Trophoblast cell (in vitro differentiated cells and primary cell): ENCODE measurements around the gene INSYN2A.

Experiments
- DNase-seq, 2 donors: peaks; one replicate each; pipeline ENCODE4 v3.0.0-alpha.2; 2016
- H2AFZ ChIP-seq: 2 replicates; pipeline ENCODE4 v1.6.1; 2013; ENCODE audit warnings: low read length, moderate library complexity, mild to moderate bottlenecking; ENCODE audit not compliant: insufficient read depth, poor library complexity
- H2AK5ac ChIP-seq: 2 replicates; pipeline ENCODE4 v1.6.1; 2013; ENCODE audit warnings: mild to moderate bottlenecking, low read length
- H2BK120ac ChIP-seq: 2 replicates; pipeline ENCODE4 v1.6.1; 2013; ENCODE audit warnings: low read length, mild to moderate bottlenecking, moderate library complexity; ENCODE audit not compliant: insufficient read depth, poor library complexity
- H2BK12ac ChIP-seq: 2 replicates; pipeline ENCODE4 v1.6.1; 2013; ENCODE audit warnings: mild to moderate bottlenecking, low read length, moderate library complexity
- H2BK5ac ChIP-seq: 2 replicates; pipeline ENCODE4 v1.6.1; 2013; ENCODE audit warnings: low read length, low read depth, moderate library complexity, mild to moderate bottlenecking; ENCODE audit not compliant: poor library complexity
- H3K14ac ChIP-seq: 2 replicates; pipeline ENCODE4 v1.6.1; 2013; ENCODE audit warnings: mild to moderate bottlenecking, low read length
- H3K18ac ChIP-seq: 2 replicates; pipeline ENCODE4 v1.6.1; 2013; ENCODE audit warnings: mild to moderate bottlenecking, low read length
- H3K23ac ChIP-seq: 2 replicates; pipeline ENCODE4 v1.6.1; 2013; ENCODE audit warnings: low read length
- H3K27ac ChIP-seq: 2 replicates; pipeline ENCODE4 v1.5.1; 2013; ENCODE audit warnings: low read depth, mild to moderate bottlenecking, inconsistent platforms, low read length, moderate library complexity
- H3K27me3 ChIP-seq: 2 replicates; pipeline ENCODE4 v1.6.1; 2013; ENCODE audit warnings: inconsistent platforms, mild to moderate bottlenecking, low read length, moderate library complexity; ENCODE audit not compliant: insufficient read depth
- H3K36me3 ChIP-seq, 2 experiments: 1 replicate in 1 of 2; 2 replicates in 1 of 2; pipeline ENCODE4 v1.6.1; 2013; ENCODE audit warnings: low read length in 2 of 2, mild to moderate bottlenecking in 2 of 2, moderate library complexity in 1 of 2; ENCODE audit not compliant: insufficient read depth in 2 of 2, control insufficient read depth in 1 of 2
- H3K4ac ChIP-seq: 2 replicates; pipeline ENCODE4 v1.6.1; 2013; ENCODE audit warnings: low read depth, mild to moderate bottlenecking, low read length, moderate library complexity
- H3K4me1 ChIP-seq, 2 experiments: 1 replicate in 1 of 2; 2 replicates in 1 of 2; pipeline ENCODE4 v1.6.1; 2013; ENCODE audit warnings: low read length in 2 of 2, mild to moderate bottlenecking in 2 of 2, moderate library complexity in 1 of 2; ENCODE audit not compliant: insufficient read depth in 2 of 2, control insufficient read depth in 1 of 2
- H3K4me2 ChIP-seq: 2 replicates; pipeline ENCODE4 v1.6.1; 2013; ENCODE audit warnings: inconsistent platforms, mild to moderate bottlenecking, low read length, moderate library complexity
- H3K4me3 ChIP-seq: 2 replicates; pipeline ENCODE4 v1.5.1; 2013; ENCODE audit warnings: mild to moderate bottlenecking, low read depth, low read length, inconsistent platforms
- H3K79me1 ChIP-seq: one replicate; pipeline ENCODE4 v1.6.1; 2013; ENCODE audit warnings: low read length
- H3K79me2 ChIP-seq: 2 replicates; pipeline ENCODE4 v1.6.1; 2013; ENCODE audit warnings: low read length, mild to moderate bottlenecking; ENCODE audit not compliant: control insufficient read depth, insufficient read depth, poor library complexity
- H3K9ac ChIP-seq: 2 replicates; pipeline ENCODE4 v1.6.1; 2013; ENCODE audit warnings: mild to moderate bottlenecking, low read length
- H3K9me3 ChIP-seq: 2 replicates; pipeline ENCODE4 v1.6.1; 2013; ENCODE audit warnings: low read depth, mild to moderate bottlenecking, control low read depth, inconsistent platforms, low read length; ENCODE audit not compliant: insufficient read depth
- H4K12ac ChIP-seq: 2 replicates; pipeline ENCODE4 v1.6.1; 2013; ENCODE audit warnings: low read depth, mild to moderate bottlenecking, low read length, moderate library complexity
- H4K8ac ChIP-seq: 2 replicates; pipeline ENCODE4 v1.6.1; 2013; ENCODE audit warnings: low read depth, mild to moderate bottlenecking, low read length, moderate library complexity
- H4K91ac ChIP-seq: one replicate; pipeline ENCODE4 v1.6.1; 2013; ENCODE audit warnings: low read depth, mild to moderate bottlenecking, low read length, moderate library complexity
- WGBS: extraction: QIAGEN DNeasy Blood & Tissue Kit; methylation state at CpG from one replicate; pipeline ENCODE4 v1.1.7; 2013; ENCODE audit warnings: missing lambda C conversion rate; ENCODE audit not compliant: insufficient read length, insufficient coverage; ENCODE audit errors: extremely low coverage; 5-methylcytosine and 5-hydroxymethylcytosine counted together

INSYN2A gene

DNA sequence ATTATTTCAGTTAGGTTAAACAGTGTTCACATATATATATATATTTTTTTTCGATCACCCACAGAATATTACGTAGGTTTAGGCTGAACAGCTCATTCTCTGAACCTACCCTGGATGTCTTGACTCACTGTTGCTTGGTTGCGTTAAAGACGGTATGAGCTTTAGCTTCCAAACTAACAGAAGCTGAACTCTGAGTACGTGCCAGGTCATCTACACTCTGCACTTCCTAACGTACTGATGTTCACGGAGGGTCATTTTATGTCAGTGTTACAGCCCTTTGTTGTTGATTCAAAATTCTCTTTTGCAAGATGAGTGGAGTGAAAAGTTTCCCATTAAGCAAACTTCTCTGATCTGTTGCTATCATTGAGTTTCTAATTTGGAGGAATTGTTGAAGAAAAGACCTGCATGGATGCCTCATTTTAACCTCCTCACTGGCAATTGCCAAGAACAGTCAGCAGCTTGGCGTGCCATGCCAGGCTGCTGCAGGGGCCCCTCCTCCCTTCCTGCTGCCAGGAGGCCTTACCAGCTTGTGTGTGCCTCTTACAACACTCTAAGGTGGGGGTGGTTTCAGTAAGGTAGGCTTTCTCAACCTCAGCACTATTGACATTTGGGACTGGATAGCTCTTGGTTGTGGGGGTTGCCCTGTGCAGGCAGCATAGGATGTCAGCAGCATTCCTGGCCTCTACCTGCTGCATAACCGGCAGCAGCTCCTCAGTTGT is 44.3 kb downstream of the INSYN2A start:
- H3K4me2 ChIP-seq = no peak overlapping the region
- no peaks in the 10 kb centered on the region for H3K9me3 ChIP-seq
- no peak overlapping the region for H3K9ac ChIP-seq
- no peak overlapping the region for H2AK5ac ChIP-seq
- no peak overlapping the region for H2AFZ ChIP-seq
- H3K27me3 ChIP-seq = no peaks in the 10 kb centered on the region
- no peak overlapping the region for H3K18ac ChIP-seq
- H4K12ac ChIP-seq = no peak overlapping the region
- H3K79me2 ChIP-seq = no peaks in the 10 kb centered on the region
- H4K8ac ChIP-seq = no peak overlapping the region
- no peaks in the 10 kb centered on the region for H3K79me1 ChIP-seq
- H3K4me3 ChIP-seq = no peak overlapping the region
- peaks cover 0 to 7% of the 10 kb centered on the region in 2 experiments for H3K4me1 ChIP-seq
- H3K4ac ChIP-seq = no peak overlapping the region
- H3K23ac ChIP-seq = no peak overlapping the region
- H3K36me3 ChIP-seq = no peaks in the 10 kb centered on the region
- H3K14ac ChIP-seq = no peak overlapping the region
- H3K27ac ChIP-seq = no peak overlapping the region
- no peak overlapping the region for H2BK120ac ChIP-seq
- no CpG with 5 or more reads among the region's 9 CpGs for WGBS
- no peak for DNase-seq
- no peak overlapping the region for H4K91ac ChIP-seq
- no peak overlapping the region for H2BK5ac ChIP-seq
- H2BK12ac ChIP-seq = no peak overlapping the region

DNA sequence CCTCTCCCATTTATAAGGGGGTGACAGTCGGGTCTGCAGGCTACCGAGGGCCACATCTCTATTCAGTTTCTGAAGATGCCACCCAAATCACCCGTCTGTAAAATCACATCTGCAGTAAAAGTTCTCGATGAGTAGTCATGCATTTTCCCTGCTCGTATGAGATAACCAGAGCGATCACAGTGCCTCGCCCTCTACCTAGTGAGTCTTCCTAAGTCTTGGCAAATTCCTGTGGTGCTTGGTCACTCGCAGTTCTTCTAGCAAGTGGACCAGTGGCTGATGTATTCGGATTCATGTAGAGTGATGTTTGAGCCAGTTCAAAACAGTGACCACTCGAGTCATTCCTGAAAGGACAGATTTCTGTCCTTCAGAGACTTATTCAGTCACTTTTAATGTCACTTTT is 44.9 kb downstream of the INSYN2A start:
- Histone ChIP-seq H3K79me1 (no peaks in the 10 kb centered on the region), H2AK5ac (no peak overlapping the region), H3K27me3 (no peaks in the 10 kb centered on the region), H3K4ac (no peak overlapping the region), H4K12ac (no peak overlapping the region), H3K9me3 (no peaks in the 10 kb centered on the region), H3K23ac (no peak overlapping the region), H3K79me2 (no peaks in the 10 kb centered on the region), H3K27ac (no peak overlapping the region), H2AFZ (no peak overlapping the region), H2BK120ac (no peak overlapping the region), H4K91ac (no peak overlapping the region), H4K8ac (no peak overlapping the region), H3K4me2 (no peak overlapping the region), H3K36me3 (no peaks in the 10 kb centered on the region), H2BK5ac (no peak overlapping the region), H3K14ac (no peak overlapping the region), H2BK12ac (no peak overlapping the region), H3K4me1 (peaks cover 0 to 7% of the 10 kb centered on the region in 2 experiments), H3K18ac (no peak overlapping the region), H3K9ac (no peak overlapping the region), H3K4me3 (no peak overlapping the region)
- WGBS = no CpG with 5 or more reads among the region's 10 CpGs
- DNase-seq = no peak

- no peak overlapping the region for H4K12ac ChIP-seq
- no peak overlapping the region for H3K4ac ChIP-seq
- no peak overlapping the region for H2AFZ ChIP-seq
- no peak overlapping the region for H2AK5ac ChIP-seq
- no peak overlapping the region for H3K9ac ChIP-seq
- no peak overlapping the region for H3K23ac ChIP-seq
- DNase-seq = no peak
- H3K9me3 ChIP-seq = no peaks in the 10 kb centered on the region
- no CpG with 5 or more reads among the region's 5 CpGs for WGBS
- H4K8ac ChIP-seq = no peak overlapping the region
- H4K91ac ChIP-seq = no peak overlapping the region
- H3K4me3 ChIP-seq = no peak overlapping the region
- no peak overlapping the region for H3K18ac ChIP-seq
- H3K4me2 ChIP-seq = no peak overlapping the region
- H3K4me1 ChIP-seq = peaks cover under 1 to 7% of the 10 kb centered on the region in 2 experiments
- H2BK5ac ChIP-seq = no peak overlapping the region
- H3K27ac ChIP-seq = no peak overlapping the region
- no peak overlapping the region for H3K14ac ChIP-seq
- H3K27me3 ChIP-seq = no peaks in the 10 kb centered on the region
- H2BK120ac ChIP-seq = no peak overlapping the region
- H3K79me1 ChIP-seq = no peaks in the 10 kb centered on the region
- H2BK12ac ChIP-seq = no peak overlapping the region
- peaks cover 2% of the 10 kb centered on the region in 2 experiments for H3K36me3 ChIP-seq
- no peaks in the 10 kb centered on the region for H3K79me2 ChIP-seq
Measured at GRCh38 chr10:127150136-127150535, 46.3 kb downstream of the INSYN2A start.

GRCh38 chr10:127149501-127150081 is 46.8 kb downstream of the INSYN2A start:
- no peak overlapping the region for H3K14ac ChIP-seq
- WGBS = no CpG with 5 or more reads among the region's 7 CpGs
- H2BK12ac ChIP-seq = no peak overlapping the region
- no peak for DNase-seq
- H2BK5ac ChIP-seq = no peak overlapping the region
- H3K4me3 ChIP-seq = no peak overlapping the region
- no peak overlapping the region for H3K9ac ChIP-seq
- no peak overlapping the region for H2AFZ ChIP-seq
- no peak overlapping the region for H3K4ac ChIP-seq
- H3K36me3 ChIP-seq = peaks cover 2% of the 10 kb centered on the region in 2 experiments
- H3K4me1 ChIP-seq = peaks cover 3 to 7% of the 10 kb centered on the region in 2 experiments
- no peak overlapping the region for H3K18ac ChIP-seq
- H3K27ac ChIP-seq = no peak overlapping the region
- no peaks in the 10 kb centered on the region for H3K27me3 ChIP-seq
- no peak overlapping the region for H3K4me2 ChIP-seq
- no peak overlapping the region for H2BK120ac ChIP-seq
- no peak overlapping the region for H4K8ac ChIP-seq
- no peak overlapping the region for H3K23ac ChIP-seq
- H3K79me2 ChIP-seq = no peaks in the 10 kb centered on the region
- no peak overlapping the region for H2AK5ac ChIP-seq
- no peaks in the 10 kb centered on the region for H3K9me3 ChIP-seq
- H4K91ac ChIP-seq = no peak overlapping the region
- H4K12ac ChIP-seq = no peak overlapping the region
- H3K79me1 ChIP-seq = no peaks in the 10 kb centered on the region
